ENCODE measurements around the gene BNIP2. TPM values are rescaled to one million over a fixed set of nuclear protein-coding genes. Genes with fewer than 3 reads are reported as not detected.
"Not testable (repeated sequence)": the region's sequence is repeated elsewhere in the genome, so short reads cannot be mapped to it uniquely, and the experiment has no call there.

Gene BNIP2
- total RNA-seq, 4 donors from 2014 or later = 152 to 270 (median 196) TPM

GRCh38 chr15:59644756-59645155, 44.4 kb downstream of the BNIP2 start:
- TF ChIP-seq CTCF (IDR thresholded peaks at IDR 0.05) (no peak), POLR2AphosphoS5 (IDR thresholded peaks at IDR 0.05) (no peak), EP300 (IDR thresholded peaks at IDR 0.05) (no peak), POLR2A (IDR thresholded peaks at IDR 0.05; ENCODE audit: low read depth) (no peak)
- 88% methylated on average over 4 of the region's 4 CpGs for WGBS
- no peaks in the 10 kb centered on the region for H3K27me3 ChIP-seq
- H3K27ac ChIP-seq (replicated peaks in 1 of 4) = no peak overlapping the region
- DNase-seq (ENCODE audit: extremely low spot score) = no peak
- no peaks in the 10 kb centered on the region for H3K9me3 ChIP-seq
- H3K36me3 ChIP-seq = peaks cover 0 to 77% (median 49%) of the 10 kb centered on the region in 4 donors
- intact Hi-C loops (cut with DNase I) = no loop called here
- no peak overlapping the region for H3K4me3 ChIP-seq
- H3K4me1 ChIP-seq = peaks cover 0 to 7% (median 0%) of the 10 kb centered on the region in 4 donors

- no peaks in the 10 kb centered on the region for H3K9me3 ChIP-seq
- no peaks in the 10 kb centered on the region for H3K4me1 ChIP-seq
- WGBS = 90% methylated on average over 2 of the region's 2 CpGs
- peaks cover 9 to 76% (median 52%) of the 10 kb centered on the region in 4 donors for H3K36me3 ChIP-seq
- no peak overlapping the region for H3K4me3 ChIP-seq
- intact Hi-C loops (cut with DNase I) = no loop called here
- H3K27me3 ChIP-seq = no peaks in the 10 kb centered on the region
- TF ChIP-seq EP300 (IDR thresholded peaks at IDR 0.05) = no peak
- TF ChIP-seq CTCF (IDR thresholded peaks at IDR 0.05) = no peak
- no peak for TF ChIP-seq POLR2AphosphoS5 (IDR thresholded peaks at IDR 0.05)
- TF ChIP-seq POLR2A (IDR thresholded peaks at IDR 0.05; ENCODE audit: low read depth) = no peak
- no peak overlapping the region for H3K27ac ChIP-seq (replicated peaks in 1 of 4)
- DNase-seq (ENCODE audit: extremely low spot score) = no peak
Observed at GRCh38 chr15:59642351-59642750, 46.8 kb downstream of the BNIP2 start.

GRCh38 chr15:59637507-59637906, 51.6 kb downstream of the BNIP2 start:
- H3K27me3 ChIP-seq; H3K4me1 ChIP-seq; DNase-seq (ENCODE audit: extremely low spot score); H3K9me3 ChIP-seq; H3K4me3 ChIP-seq; intact Hi-C loops (cut with DNase I); H3K27ac ChIP-seq (replicated peaks in 1 of 4): not testable (repeated sequence)
- H3K36me3 ChIP-seq = peaks cover 8 to 47% (median 23%) of the 10 kb centered on the region in 4 donors
- WGBS = 82% methylated on average over 2 of the region's 2 CpGs

- intact Hi-C loops (cut with DNase I) = no loop called here
- no peak overlapping the region for H3K27ac ChIP-seq (replicated peaks in 1 of 4)
- WGBS = 71% methylated on average over 3 of the region's 3 CpGs
- TF ChIP-seq CTCF (IDR thresholded peaks at IDR 0.05) = no peak
- TF ChIP-seq POLR2AphosphoS5 (IDR thresholded peaks at IDR 0.05) = no peak
- no peak for TF ChIP-seq POLR2A (IDR thresholded peaks at IDR 0.05; ENCODE audit: low read depth)
- no peak for TF ChIP-seq EP300 (IDR thresholded peaks at IDR 0.05)
- DNase-seq (ENCODE audit: extremely low spot score) = no peak
- no peaks in the 10 kb centered on the region for H3K9me3 ChIP-seq
- no peaks in the 10 kb centered on the region for H3K27me3 ChIP-seq
- no peak overlapping the region for H3K4me3 ChIP-seq
- H3K36me3 ChIP-seq = peaks cover 8 to 40% (median 21%) of the 10 kb centered on the region in 4 donors
- peaks cover 0 to 4% (median 0%) of the 10 kb centered on the region in 4 donors for H3K4me1 ChIP-seq
Observed at GRCh38 chr15:59636184-59636583, 52.9 kb downstream of the BNIP2 start.

GRCh38 chr15:59632714-59633113, 56.4 kb downstream of the BNIP2 start:
- 42% methylated on average over 4 of the region's 4 CpGs for WGBS
- H3K4me1 ChIP-seq = peaks cover 0 to 4% (median 0%) of the 10 kb centered on the region in 4 donors
- TF ChIP-seq EP300 (IDR thresholded peaks at IDR 0.05) = no peak
- no peak for TF ChIP-seq CTCF (IDR thresholded peaks at IDR 0.05)
- TF ChIP-seq POLR2AphosphoS5 (IDR thresholded peaks at IDR 0.05) = no peak
- no peak for TF ChIP-seq POLR2A (IDR thresholded peaks at IDR 0.05; ENCODE audit: low read depth)
- intact Hi-C loops (cut with DNase I) = no loop called here
- H3K27ac ChIP-seq (replicated peaks in 1 of 4) = no peak overlapping the region
- no peaks in the 10 kb centered on the region for H3K9me3 ChIP-seq
- no peak overlapping the region for H3K4me3 ChIP-seq
- no peak for DNase-seq (ENCODE audit: extremely low spot score)
- no peaks in the 10 kb centered on the region for H3K27me3 ChIP-seq
- peaks cover 0 to 8% (median 2%) of the 10 kb centered on the region in 4 donors for H3K36me3 ChIP-seq
